Breast epithelium (tissue), 3 donors: ENCODE results near the gene P3H2.

ENCODE experiments used
- POLR2A ChIP-seq: fragments of 450-650 bp; IDR thresholded peaks from one replicate; pipeline ENCODE4 v1.6.1; 2016; ENCODE audit warnings: antibody characterized with exemption, mild to moderate bottlenecking, moderate library complexity
- TF ChIP-seq, protein P1 (sequence below), 3 donors: fragments of 450-650 bp; IDR thresholded peaks; one replicate each; pipeline ENCODE4 v1.5.1; 2016 to 2017; ENCODE audit warnings: antibody characterized with exemption in 3 of 3, mild to moderate bottlenecking in 3 of 3, moderate library complexity in 3 of 3

DNA sequence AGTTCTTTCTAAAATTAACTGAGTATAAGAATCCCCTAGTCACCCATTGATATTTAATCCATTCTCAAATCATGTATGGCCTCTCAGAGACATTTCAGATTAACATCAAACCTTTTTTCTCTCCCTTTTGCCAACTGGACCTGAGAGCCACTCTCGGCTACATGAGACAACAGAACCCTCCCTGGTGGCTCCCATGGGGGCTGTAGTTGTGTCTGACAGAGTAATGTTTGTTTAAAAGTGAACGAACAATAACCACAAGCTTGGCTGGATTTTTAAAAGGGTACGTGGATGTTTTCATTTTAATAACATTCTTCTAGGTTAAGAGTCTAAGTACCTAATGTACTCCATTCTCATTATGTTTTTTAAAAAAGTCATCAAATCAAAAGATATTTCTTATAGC, 37.1 kb downstream of the P3H2 start:
- TF ChIP-seq, protein P1, sequence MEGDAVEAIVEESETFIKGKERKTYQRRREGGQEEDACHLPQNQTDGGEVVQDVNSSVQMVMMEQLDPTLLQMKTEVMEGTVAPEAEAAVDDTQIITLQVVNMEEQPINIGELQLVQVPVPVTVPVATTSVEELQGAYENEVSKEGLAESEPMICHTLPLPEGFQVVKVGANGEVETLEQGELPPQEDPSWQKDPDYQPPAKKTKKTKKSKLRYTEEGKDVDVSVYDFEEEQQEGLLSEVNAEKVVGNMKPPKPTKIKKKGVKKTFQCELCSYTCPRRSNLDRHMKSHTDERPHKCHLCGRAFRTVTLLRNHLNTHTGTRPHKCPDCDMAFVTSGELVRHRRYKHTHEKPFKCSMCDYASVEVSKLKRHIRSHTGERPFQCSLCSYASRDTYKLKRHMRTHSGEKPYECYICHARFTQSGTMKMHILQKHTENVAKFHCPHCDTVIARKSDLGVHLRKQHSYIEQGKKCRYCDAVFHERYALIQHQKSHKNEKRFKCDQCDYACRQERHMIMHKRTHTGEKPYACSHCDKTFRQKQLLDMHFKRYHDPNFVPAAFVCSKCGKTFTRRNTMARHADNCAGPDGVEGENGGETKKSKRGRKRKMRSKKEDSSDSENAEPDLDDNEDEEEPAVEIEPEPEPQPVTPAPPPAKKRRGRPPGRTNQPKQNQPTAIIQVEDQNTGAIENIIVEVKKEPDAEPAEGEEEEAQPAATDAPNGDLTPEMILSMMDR (IDR thresholded peaks at IDR 0.05), result no peak
- no peak for TF ChIP-seq POLR2A
